Heart left ventricle (tissue), 16 donors: ENCODE measurements around the gene GPC6. TPM values are rescaled to one million over a fixed set of nuclear protein-coding genes. Genes with fewer than 3 reads are reported as not detected.

Experiments
- ATAC-seq, 4 donors: fragments of 200-7000 bp; cut with Tn5 transposase; one replicate each; pipeline ENCODE4 v1.9.1; 2020 to 2022; ENCODE audit warnings: moderate library complexity in 4 of 4, mild to moderate bottlenecking in 3 of 4, moderate number of reproducible peaks in 1 of 4
- DNase-seq, 5 donors: peaks; one replicate each; pipeline ENCODE4 v3.0.0-alpha.2; 2020
- H3K27ac ChIP-seq, 12 donors: fragments of 200-600 bp; sonication (generic) in 4 of 12; one replicate each; pipeline versions ENCODE4 v1.5.0 to v1.8.0; 2016 to 2022; ENCODE audit warnings: mild to moderate bottlenecking in 2 of 12
- H3K27me3 ChIP-seq, 9 donors: fragments of 200-600 bp; sonication (generic) in 2 of 9; one replicate each; pipeline versions ENCODE4 v1.5.1 to v1.8.0; 2016 to 2022; ENCODE audit warnings: mild to moderate bottlenecking in 3 of 9
- H3K36me3 ChIP-seq, 9 donors: fragments of 200-600 bp; sonication (generic) in 2 of 9; one replicate each; pipeline versions ENCODE4 v1.5.0 to v1.8.0; 2018 to 2022; ENCODE audit warnings: mild to moderate bottlenecking in 2 of 9
- H3K4me1 ChIP-seq, 12 donors: fragments of 200-600 bp; sonication (generic) in 4 of 12; one replicate each; pipeline versions ENCODE4 v1.5.0 to v1.8.0; 2016 to 2022; ENCODE audit warnings: mild to moderate bottlenecking in 3 of 12
- H3K4me3 ChIP-seq, 12 donors: fragments of 200-600 bp; sonication (generic) in 4 of 12; one replicate each; pipeline versions ENCODE4 v1.5.0 to v1.8.0; 2017 to 2022; ENCODE audit warnings: mild to moderate bottlenecking in 9 of 12, moderate library complexity in 4 of 12
- H3K9me3 ChIP-seq, 12 donors: fragments of 200-600 bp; sonication (generic) in 4 of 12; one replicate each; pipeline versions ENCODE4 v1.5.0 to v1.8.0; 2016 to 2022; ENCODE audit warnings: mild to moderate bottlenecking in 1 of 12
- POLR2A ChIP-seq, 2 donors: fragments of 450-650 bp; IDR thresholded peaks; one replicate each; pipeline ENCODE4 v1.6.1; 2017; ENCODE audit warnings: antibody characterized with exemption in 2 of 2, mild to moderate bottlenecking in 2 of 2, moderate library complexity in 2 of 2
- WGBS, 4 donors: extraction: QIAGEN DNeasy Blood & Tissue Kit in 2 of 4; methylation state at CpG; one replicate each; pipeline versions ENCODE4 v1.1.5 to v1.1.7; 2013 to 2018; 5-methylcytosine and 5-hydroxymethylcytosine counted together
- intact Hi-C, 10 donors: fragments of 100-400 bp; cut with DNase I; formaldehyde crosslinking; loops; one replicate each; pipeline versions ENCODE4 v1.11.1 to v1.14.2; 2022
- polyA plus RNA-seq, 2 donors: library from polyadenylated mRNA; stranded (reverse); fragments of 200-250 nt; gene quantifications; one replicate each; pipeline ENCODE4 v1.2.3, GENCODE V29; 2013
- total RNA-seq, 9 donors: library from RNA; depleted of rRNA in 2 of 9; stranded (reverse); fragments of >200 nt in 2 of 9; fragmentation: NEBNext Ultra II Directional in 3 of 9; extraction: Animal tissue kit (Norgen Biotek cat#: 25700) in 3 of 9; gene quantifications; one replicate each; pipeline versions ENCODE4 v1.1.0 to v1.2.4, GENCODE V29; 2016 to 2023
- TF ChIP-seq, protein P1 (sequence below), 12 donors: fragments of 200-600 bp; sonication (generic) in 4 of 12; IDR thresholded peaks; one replicate each; pipeline versions ENCODE4 v1.5.0 to v1.8.0; 2018 to 2022; ENCODE audit warnings: antibody characterized with exemption in 12 of 12, mild to moderate bottlenecking in 5 of 12
- donor health status: ischemic (EF 13 %, LVEDD 7.1; RV severe dilation, severe dysfunction).
- donor health status: healthy with polysubstance abuse.
- donor health status: DM: no; HTN: yes; CAD: no.
- donor health status: DM: no; HTN: no; CAD: no.
- donor health status: ischemic (EF 25% LVEDD 6.9; RV normal size, moderate dysfunction).
- donor health status: ischemic (EF 25% LVEDD 5.7; RV mildly dilated, moderate dysfunction).
- donor health status: healthy.
- donor health status: DM: yes; HTN: yes; CAD: no.
- donor health status: ischemic (EF 35%, LVEDD 5.7; RV mildly dilated, moderate dysfunction).
- donor health status: nonischemic (EF 11% LVEDD 7.7; RV severe dilation, severe dysfunction).
- donor health status: DM: yes; HTN: yes; CAD: no.
- donor health status: PGD.
- donor health status: ischemic (EF 29% LVEDD 5.4; RV normal size, mild dysfunction).
- donor health status: nonischemic (EF 23%, LVEDD 6.1; RV moderate dilation, normal function).

The GPC6 gene
- total and polyA plus RNA-seq, 11 donors = 0.08 to 6.2 (median 2.0) TPM

DNA sequence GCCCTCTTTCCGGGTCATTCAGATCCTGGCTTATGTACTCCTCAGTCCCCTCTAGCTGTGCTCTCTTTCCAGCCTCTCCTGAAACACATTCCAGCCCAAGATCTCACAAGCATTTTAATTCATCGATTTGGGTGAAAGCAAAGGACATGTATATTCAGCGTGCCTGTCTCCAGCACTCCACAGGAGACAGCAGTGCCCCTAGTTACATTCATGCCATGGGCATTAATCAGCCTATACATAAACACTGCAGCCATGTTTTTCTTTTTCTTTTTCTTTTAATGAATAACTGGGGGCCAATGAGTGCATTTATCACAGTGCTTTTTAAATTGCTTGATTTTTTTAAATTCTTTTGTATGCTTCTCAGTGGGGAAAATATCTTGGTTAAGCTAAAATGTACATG is 1053.7 kb downstream of the GPC6 start:
- Histone ChIP-seq H3K4me1 (no peaks in the 10 kb centered on the region), H3K36me3 (no peaks in the 10 kb centered on the region), H3K9me3 (peaks cover 0 to 10% (median 0%) of the 10 kb centered on the region in 12 donors), H3K27me3 (no peaks in the 10 kb centered on the region), H3K27ac (no peak overlapping the region), H3K4me3 (no peak overlapping the region)
- TF ChIP-seq POLR2A (IDR thresholded peaks at IDR 0.05) = no peak
- TF ChIP-seq, protein P1, sequence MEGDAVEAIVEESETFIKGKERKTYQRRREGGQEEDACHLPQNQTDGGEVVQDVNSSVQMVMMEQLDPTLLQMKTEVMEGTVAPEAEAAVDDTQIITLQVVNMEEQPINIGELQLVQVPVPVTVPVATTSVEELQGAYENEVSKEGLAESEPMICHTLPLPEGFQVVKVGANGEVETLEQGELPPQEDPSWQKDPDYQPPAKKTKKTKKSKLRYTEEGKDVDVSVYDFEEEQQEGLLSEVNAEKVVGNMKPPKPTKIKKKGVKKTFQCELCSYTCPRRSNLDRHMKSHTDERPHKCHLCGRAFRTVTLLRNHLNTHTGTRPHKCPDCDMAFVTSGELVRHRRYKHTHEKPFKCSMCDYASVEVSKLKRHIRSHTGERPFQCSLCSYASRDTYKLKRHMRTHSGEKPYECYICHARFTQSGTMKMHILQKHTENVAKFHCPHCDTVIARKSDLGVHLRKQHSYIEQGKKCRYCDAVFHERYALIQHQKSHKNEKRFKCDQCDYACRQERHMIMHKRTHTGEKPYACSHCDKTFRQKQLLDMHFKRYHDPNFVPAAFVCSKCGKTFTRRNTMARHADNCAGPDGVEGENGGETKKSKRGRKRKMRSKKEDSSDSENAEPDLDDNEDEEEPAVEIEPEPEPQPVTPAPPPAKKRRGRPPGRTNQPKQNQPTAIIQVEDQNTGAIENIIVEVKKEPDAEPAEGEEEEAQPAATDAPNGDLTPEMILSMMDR (IDR thresholded peaks at IDR 0.05) = no peak
- ATAC-seq (no peak), DNase-seq (no peak)
- intact Hi-C loops = no loop called here
- 69 to 82% (median 77%) methylated on average over 3 of the region's 3 CpGs for WGBS, 4 donors

DNA sequence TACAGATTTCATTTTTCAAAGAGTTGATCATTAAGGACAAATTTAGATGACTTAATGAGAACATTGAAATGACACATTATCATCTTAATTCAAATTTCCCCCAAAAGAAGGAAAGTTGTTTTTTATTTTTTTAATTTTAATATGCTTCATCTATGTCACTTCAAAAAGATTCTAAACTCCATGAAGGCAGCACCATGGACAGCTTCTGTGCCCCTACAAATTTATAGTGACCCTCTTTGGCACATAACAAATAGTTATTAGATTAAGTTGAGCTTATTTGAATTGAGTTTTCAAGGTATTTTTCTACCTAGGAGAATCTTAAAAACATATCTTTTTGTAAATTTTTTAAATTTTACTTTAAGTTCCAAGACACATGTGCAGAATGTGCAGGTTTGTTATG is 1054.2 kb downstream of the GPC6 start:
- no peaks in the 10 kb centered on the region for H3K27me3 ChIP-seq
- H3K4me1 ChIP-seq = no peaks in the 10 kb centered on the region
- no peak overlapping the region for H3K4me3 ChIP-seq
- no peak for DNase-seq
- intact Hi-C loops = no loop called here
- no peak for ATAC-seq
- peaks cover 0 to 10% (median 0%) of the 10 kb centered on the region in 12 donors for H3K9me3 ChIP-seq
- H3K36me3 ChIP-seq = no peaks in the 10 kb centered on the region
- no peak overlapping the region for H3K27ac ChIP-seq
- TF ChIP-seq, protein P1 (IDR thresholded peaks at IDR 0.05) = no peak
- TF ChIP-seq POLR2A (IDR thresholded peaks at IDR 0.05) = no peak

DNA sequence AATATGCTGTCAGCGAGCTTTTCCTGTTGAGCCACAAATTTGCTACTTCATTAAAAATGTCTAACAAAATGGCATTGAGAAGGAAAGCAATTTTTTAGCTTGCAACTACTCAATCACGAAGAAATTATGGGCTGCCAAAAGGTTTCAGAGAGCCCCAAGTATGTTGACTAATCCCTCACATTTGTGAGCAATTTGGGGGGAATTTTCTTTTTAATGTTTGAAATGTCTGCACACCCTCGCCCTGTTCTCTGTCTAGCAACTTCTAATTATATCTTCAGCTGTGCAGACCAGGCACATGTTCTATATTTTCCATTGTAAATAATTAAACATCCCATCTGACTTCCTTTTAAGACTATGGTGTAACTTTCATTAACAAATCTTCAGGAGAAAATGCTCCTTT is 1060.0 kb downstream of the GPC6 start:
- intact Hi-C loops = no loop called here
- Histone ChIP-seq H3K9me3 (peaks cover 0 to 3% (median 0%) of the 10 kb centered on the region in 12 donors), H3K4me3 (no peak overlapping the region), H3K27me3 (no peaks in the 10 kb centered on the region), H3K4me1 (no peaks in the 10 kb centered on the region), H3K27ac (no peak overlapping the region), H3K36me3 (no peaks in the 10 kb centered on the region)
- 77 to 82% (median 79%) methylated on average over 3 of the region's 3 CpGs for WGBS, 4 donors
- DNase-seq = no peak
- TF ChIP-seq POLR2A (IDR thresholded peaks at IDR 0.05) = no peak
- TF ChIP-seq, protein P1 (IDR thresholded peaks at IDR 0.05) = no peak
- ATAC-seq = no peak

DNA sequence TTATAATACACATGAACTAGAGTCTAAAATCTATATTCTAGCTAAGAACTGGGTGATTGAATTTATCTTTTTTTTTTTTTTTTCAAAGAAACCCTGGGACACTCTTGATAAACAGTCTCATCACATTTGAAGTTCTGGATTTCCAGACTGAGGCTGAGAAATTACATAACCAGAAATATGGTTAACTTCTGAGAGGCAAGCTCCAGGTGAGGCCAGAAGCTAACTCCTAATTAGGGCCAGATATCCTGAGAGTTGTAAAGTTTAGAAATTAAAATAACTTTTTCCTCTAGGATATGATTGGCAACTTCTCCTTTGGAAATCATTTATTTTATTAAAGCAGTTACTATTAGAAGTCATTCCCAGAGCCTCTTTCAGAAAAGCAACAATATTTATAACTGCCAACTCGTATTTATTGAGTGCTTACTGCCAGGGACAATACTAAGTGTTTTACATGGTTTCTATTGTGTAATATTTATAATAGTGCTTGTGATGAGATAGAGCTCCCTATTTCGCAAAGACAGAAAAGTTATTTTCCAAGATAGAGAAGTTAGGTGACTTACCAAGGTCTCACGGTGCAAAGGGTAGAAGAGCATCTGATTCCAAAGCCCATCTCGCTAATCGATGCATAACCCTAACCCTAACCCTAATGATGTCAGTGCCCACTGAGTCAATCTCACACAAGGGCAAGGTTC is 1065.2 kb downstream of the GPC6 start:
- TF ChIP-seq, protein P1 (IDR thresholded peaks at IDR 0.05) = no peak
- no peak for TF ChIP-seq POLR2A (IDR thresholded peaks at IDR 0.05)
- DNase-seq (no peak), ATAC-seq (no peak)
- H3K36me3 ChIP-seq = no peaks in the 10 kb centered on the region
- 88 to 94% (median 92%) methylated on average over 5 of the region's 5 CpGs for WGBS, 4 donors
- no peaks in the 10 kb centered on the region for H3K27me3 ChIP-seq
- no peaks in the 10 kb centered on the region for H3K4me1 ChIP-seq
- H3K4me3 ChIP-seq = no peak overlapping the region
- intact Hi-C loops = no loop called here
- no peaks in the 10 kb centered on the region for H3K9me3 ChIP-seq
- no peak overlapping the region for H3K27ac ChIP-seq
